GM15510 (cell line): ENCODE measurements around the gene ANKRD33.

ENCODE experiments used
- POLR2A ChIP-seq: IDR thresholded peaks from 3 replicates; pipeline ENCODE4 v1.6.1; 2011; ENCODE audit warnings: borderline replicate concordance; ENCODE audit not compliant: insufficient read length; ENCODE audit errors: extremely low read depth

ANKRD33 gene

DNA sequence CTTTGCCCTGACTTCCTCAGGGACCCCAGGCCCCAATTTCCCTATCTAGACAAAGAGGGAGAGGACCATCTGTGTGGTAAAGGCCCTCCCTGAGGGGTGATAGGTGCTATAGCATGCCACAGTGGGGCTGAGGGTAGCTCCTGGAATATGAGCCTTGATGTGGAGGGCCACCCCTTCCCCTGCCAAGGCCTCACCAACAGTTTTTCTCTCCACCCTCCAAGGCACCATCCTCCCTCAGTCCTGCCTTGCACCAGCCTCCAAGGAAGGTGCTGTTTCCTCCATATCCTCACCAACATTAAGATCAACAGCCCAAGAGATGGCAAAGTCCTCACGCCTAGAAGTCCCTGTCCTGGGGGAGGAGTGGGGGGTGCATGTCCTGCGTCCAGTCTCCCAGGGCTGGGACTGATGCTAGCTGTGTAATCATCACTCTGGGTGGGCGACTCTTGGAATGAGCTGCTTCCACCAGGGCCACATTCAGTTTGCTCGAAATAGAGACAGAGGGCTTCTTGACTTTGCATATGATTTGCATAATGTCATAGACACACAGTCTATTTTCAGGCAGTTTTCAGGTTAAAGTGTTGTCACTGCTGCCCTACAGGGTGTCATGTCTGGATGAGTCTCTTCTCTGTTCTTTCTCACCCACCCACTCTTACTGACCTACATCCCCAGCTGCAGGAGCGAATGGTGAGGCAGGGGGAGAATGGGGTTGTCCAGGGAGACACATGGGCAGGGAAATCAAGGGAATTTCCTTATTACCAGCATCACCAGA is 36.8 kb downstream of the ANKRD33 start:
- TF ChIP-seq POLR2A: no peak

DNA sequence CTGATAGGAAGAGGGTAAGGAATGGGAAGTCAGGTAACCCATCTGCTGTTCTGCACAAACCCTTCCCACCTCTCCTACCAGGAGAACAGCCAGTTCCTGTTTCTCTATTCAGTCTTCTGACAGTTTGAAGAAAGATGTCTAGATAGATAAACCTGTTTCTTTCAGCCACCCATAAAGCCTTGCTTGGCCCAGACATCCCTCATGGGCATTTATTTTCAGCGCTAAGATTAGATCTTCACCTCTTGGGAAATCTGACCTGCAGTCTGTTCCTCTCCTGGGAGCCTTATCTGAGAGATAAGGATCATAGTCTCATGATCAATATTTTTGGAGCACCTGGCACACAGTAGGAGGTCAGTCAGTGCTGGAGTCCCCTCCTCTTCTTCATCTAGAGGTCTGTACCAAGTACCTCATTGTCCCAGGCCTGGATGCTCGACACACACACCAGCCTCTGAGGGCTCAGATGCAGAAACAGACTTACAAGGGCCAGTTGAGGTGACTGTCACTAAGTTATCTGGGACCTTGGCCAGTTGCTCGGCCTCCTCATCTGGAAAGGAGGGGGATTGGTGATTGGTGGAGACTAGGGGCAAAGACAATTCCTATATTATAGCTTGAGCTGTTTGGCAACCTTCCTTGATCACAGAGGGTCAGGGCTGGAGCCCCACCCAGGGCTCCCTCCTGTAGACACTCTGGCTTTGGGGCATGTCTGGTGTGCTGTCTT is 37.6 kb downstream of the ANKRD33 start:
- TF ChIP-seq POLR2A: no peak

- no peak for TF ChIP-seq POLR2A
Measured at GRCh38 chr12:51926064-51926632, 38.2 kb downstream of the ANKRD33 start.

DNA sequence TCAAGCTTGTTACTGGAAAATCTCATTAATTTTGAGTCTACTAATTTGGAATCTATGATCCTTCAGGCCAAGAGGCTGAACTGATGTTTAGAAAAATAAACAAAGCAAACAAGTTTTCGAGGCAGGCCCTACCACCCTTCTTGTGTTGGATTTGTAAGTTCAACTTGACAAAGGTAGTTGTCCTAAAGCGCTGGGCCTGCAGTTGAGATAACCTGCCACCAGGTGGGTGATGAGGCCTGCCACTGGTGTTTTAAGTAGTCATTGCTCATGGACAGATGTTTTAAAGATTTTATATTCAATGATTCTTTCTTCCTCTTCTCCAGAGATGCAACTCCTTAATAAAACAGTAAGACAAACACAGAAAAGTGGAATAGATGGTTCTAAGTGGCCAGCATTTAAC is 38.8 kb downstream of the ANKRD33 start:
- TF ChIP-seq POLR2A: no peak

DNA sequence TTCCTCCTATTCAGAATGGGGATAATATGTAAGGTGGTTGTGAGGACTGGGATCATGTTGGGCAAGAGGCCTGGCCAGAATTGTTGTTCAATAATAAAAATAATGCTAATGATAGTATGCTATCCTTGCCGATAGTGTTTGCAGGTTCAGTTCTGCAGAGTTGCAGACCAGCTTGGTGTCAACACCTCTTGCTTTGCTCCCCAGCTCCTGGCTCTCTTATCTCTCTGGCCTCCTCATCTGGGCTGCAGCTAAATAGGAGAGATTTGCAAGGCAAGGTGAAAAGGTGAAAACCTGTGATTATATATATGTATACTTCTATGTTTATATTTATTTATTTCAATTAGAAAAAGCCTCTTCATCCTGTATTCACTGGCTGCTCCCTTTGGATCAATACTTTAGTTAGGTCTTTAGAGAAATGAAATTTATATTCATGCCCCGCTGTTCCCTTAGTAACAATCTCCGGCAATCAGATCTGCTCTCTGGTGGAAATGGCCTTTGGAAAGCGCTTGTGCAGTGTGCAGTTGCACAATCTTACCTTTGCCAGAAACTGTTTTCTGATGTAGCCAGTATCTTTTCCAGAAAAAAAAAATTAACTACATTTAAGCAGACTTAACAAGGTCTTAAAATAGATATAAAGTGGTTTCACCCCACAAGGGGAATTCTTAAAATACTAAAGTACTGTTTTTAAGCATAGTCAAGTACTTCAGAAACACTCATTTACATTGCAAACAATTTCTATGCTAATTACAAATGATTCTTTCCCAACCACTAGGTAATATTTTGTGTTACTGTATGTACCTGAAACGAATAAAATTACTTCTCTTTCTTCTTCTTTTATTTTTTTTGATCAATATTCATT is 44.5 kb downstream of the ANKRD33 start:
- TF ChIP-seq POLR2A: no peak

DNA sequence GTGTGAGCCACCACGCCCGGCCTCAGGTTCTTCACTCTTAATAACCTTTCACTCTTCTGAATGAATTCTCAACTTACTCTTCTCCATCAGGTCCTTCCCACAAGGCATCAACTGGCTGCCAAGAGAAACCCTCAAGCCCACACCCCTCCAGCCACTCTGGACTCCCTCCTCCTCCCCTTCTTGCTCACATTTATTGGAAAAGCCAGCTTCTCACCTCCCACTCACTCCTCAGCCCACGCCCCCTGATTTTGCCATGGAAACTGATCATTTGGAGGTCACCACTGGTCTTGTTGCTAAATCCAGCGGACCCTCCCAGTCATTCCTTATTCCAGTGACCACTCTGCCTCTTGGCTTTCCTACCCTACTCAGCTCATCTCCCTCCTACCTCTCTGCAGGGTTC is 46.2 kb downstream of the ANKRD33 start:
- TF ChIP-seq POLR2A: no peak

GRCh38 chr12:51937926-51938325 is 50.0 kb downstream of the ANKRD33 start:
- TF ChIP-seq POLR2A: no peak

GRCh38 chr12:51938726-51939125 is 50.8 kb downstream of the ANKRD33 start:
- no peak for TF ChIP-seq POLR2A

GRCh38 chr12:51941011-51941581 is 53.2 kb downstream of the ANKRD33 start:
- no peak for TF ChIP-seq POLR2A
